Measurements from ENCODE around the gene GTF3C4. TPM values are rescaled to one million over a fixed set of nuclear protein-coding genes. Genes with fewer than 3 reads are reported as not detected.

Gene GTF3C4
- total RNA-seq, 3 donors from 2014 or later, result 10.5 to 16.6 (median 11.4) TPM

GRCh38 chr9:132662152-132662945 lies 7.9 kb upstream of the GTF3C4 start:
- Histone ChIP-seq H3K4me3 (no peak overlapping the region), H3K36me3 (ENCODE audit: low read depth) (no peaks in the 10 kb centered on the region), H3K9me3 (no peaks in the 10 kb centered on the region), H3K4me1 (ENCODE audit: low read depth) (no peaks in the 10 kb centered on the region)
- intact Hi-C loops (cut with DNase I, micrococcal nuclease), result no loop called here
- no peak for TF ChIP-seq CTCF (IDR thresholded peaks at IDR 0.05)
- DNase-seq, result no peak
- no peak for ATAC-seq

GRCh38 chr9:132663117-132663516 lies 7.1 kb upstream of the GTF3C4 start:
- Histone ChIP-seq H3K9me3 (no peaks in the 10 kb centered on the region), H3K4me1 (ENCODE audit: low read depth) (no peaks in the 10 kb centered on the region), H3K4me3 (no peak overlapping the region), H3K36me3 (ENCODE audit: low read depth) (no peaks in the 10 kb centered on the region)
- TF ChIP-seq CTCF (IDR thresholded peaks at IDR 0.05), result no peak
- DNase-seq (no peak), ATAC-seq (no peak)
- intact Hi-C loops (cut with DNase I, micrococcal nuclease), result no loop called here

- H3K4me1 ChIP-seq (ENCODE audit: low read depth), result no peaks in the 10 kb centered on the region
- ATAC-seq, result no peak
- TF ChIP-seq CTCF (IDR thresholded peaks at IDR 0.05), result no peak
- no peaks in the 10 kb centered on the region for H3K36me3 ChIP-seq (ENCODE audit: low read depth)
- no peak for DNase-seq
- no peak overlapping the region for H3K4me3 ChIP-seq
- no peaks in the 10 kb centered on the region for H3K9me3 ChIP-seq
- intact Hi-C loops (cut with DNase I, micrococcal nuclease), result no loop called here
These were observed 6.4 kb upstream of the GTF3C4 start for GRCh38 chr9:132663851-132664250.

GRCh38 chr9:132669319-132669697 lies 956 bp upstream of the GTF3C4 start:
- Histone ChIP-seq H3K4me1 (ENCODE audit: low read depth) (peaks cover 12% of the 10 kb centered on the region), H3K9me3 (no peaks in the 10 kb centered on the region), H3K36me3 (ENCODE audit: low read depth) (no peaks in the 10 kb centered on the region), H3K4me3 (peak overlapping the region; percentile 90)
- intact Hi-C loops (cut with DNase I, micrococcal nuclease), result no loop called here
- TF ChIP-seq CTCF (IDR thresholded peaks at IDR 0.05), result no peak
- DNase-seq, result peak in 1 of 3 donors; percentile 67
- ATAC-seq, result peak; percentile 66

GRCh38 chr9:132669698-132670456 lies 387 bp upstream of the GTF3C4 start, which contains the start of gene DDX31:
Gene DDX31 (minus strand): TSS chr9:132669983. CDS start chr9:132669934, 49 bp downstream.
- no peaks in the 10 kb centered on the region for H3K9me3 ChIP-seq
- intact Hi-C loops (cut with DNase I, micrococcal nuclease), result no loop called here
- TF ChIP-seq CTCF (IDR thresholded peaks at IDR 0.05), result peak; percentile 8
- H3K4me3 ChIP-seq, result peak within 1 kb of the TSS; percentile 90
- no peaks in the 10 kb centered on the region for H3K36me3 ChIP-seq (ENCODE audit: low read depth)
- H3K4me1 ChIP-seq (ENCODE audit: low read depth), result peaks cover 12% of the 10 kb centered on the region
- DNase-seq (peak; percentile 90 to 93 (median 91)), ATAC-seq (peak; percentile 95)

All from mucosa of descending colon (tissue), 3 donors.